Heart left ventricle (tissue), 13 donors: ENCODE data around the gene MYG1.

Experiments used
- CTCF ChIP-seq, 12 donors: fragments of 200-600 bp; sonication (generic) in 4 of 12; IDR thresholded peaks; one replicate each; pipeline versions ENCODE4 v1.5.0 to v1.8.0; 2018 to 2022; ENCODE audit warnings: antibody characterized with exemption in 12 of 12, mild to moderate bottlenecking in 5 of 12
- POLR2A ChIP-seq, 2 donors: fragments of 450-650 bp; IDR thresholded peaks; one replicate each; pipeline ENCODE4 v1.6.1; 2017; ENCODE audit warnings: antibody characterized with exemption in 2 of 2, mild to moderate bottlenecking in 2 of 2, moderate library complexity in 2 of 2
- donor health status: ischemic (EF 13 %, LVEDD 7.1; RV severe dilation, severe dysfunction).
- donor health status: DM: no; HTN: yes; CAD: no.
- donor health status: DM: no; HTN: no; CAD: no.
- donor health status: ischemic (EF 25% LVEDD 6.9; RV normal size, moderate dysfunction).
- donor health status: ischemic (EF 25% LVEDD 5.7; RV mildly dilated, moderate dysfunction).
- donor health status: ischemic (EF 35%, LVEDD 5.7; RV mildly dilated, moderate dysfunction).
- donor health status: nonischemic (EF 11% LVEDD 7.7; RV severe dilation, severe dysfunction).
- donor health status: DM: yes; HTN: yes; CAD: no.
- donor health status: PGD.
- donor health status: ischemic (EF 29% LVEDD 5.4; RV normal size, mild dysfunction).
- donor health status: nonischemic (EF 23%, LVEDD 6.1; RV moderate dilation, normal function).

GRCh38 chr12:53347905-53348304 is 48.4 kb downstream of the MYG1 start:
- TF ChIP-seq POLR2A (IDR thresholded peaks at IDR 0.05) (no peak), CTCF (IDR thresholded peaks at IDR 0.05) (no peak)
